ENCODE measurements around the gene HGF.

Gene HGF

GRCh38 chr7:81676813-81677212 is 93.0 kb downstream of the HGF start:
- DNase-seq: no peak

- DNase-seq: no peak
Measured at GRCh38 chr7:81676105-81676811, 93.6 kb downstream of the HGF start.

DNA sequence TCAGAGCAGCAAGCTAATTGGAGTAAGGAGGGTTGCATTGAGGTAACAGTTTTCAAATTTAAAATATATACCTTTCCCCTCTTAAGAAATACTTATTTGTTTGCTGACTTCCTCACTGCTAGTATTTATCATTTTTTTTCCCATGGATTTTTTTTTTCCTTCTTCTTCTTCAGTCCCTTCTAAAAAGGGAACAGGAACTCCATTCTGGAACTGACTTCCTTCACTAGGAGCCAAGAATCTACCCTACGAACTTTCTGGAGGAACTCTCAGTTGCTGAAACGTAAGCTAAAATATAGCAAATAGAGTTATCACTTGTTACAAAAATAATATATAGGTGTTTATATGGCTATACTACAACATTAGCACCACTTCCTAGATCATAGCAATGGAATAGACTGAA is 95.4 kb downstream of the HGF start:
- no peak for DNase-seq

GRCh38 chr7:81672872-81673271 is 97.0 kb downstream of the HGF start:
- no peak for DNase-seq

GRCh38 chr7:81669476-81670105 is 100.3 kb downstream of the HGF start:
- no peak for DNase-seq

DNA sequence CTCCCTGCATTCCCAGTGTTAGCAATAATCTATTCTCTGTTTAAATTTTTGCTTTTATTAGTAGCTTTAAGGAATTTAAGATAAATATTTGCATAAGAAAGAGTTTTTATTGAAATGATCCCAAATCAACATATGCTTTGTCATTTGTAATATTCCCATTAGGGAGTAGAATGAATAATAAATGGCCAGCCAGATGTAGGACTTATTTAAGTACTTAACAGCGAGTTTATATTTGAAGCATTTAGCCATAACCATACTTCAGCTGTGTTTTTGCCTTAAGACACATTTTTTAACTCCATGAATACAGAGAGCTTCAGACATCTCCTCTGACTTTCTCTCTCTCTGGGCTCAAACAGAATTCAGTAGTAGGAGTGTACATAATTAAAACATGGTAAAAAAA is 103.6 kb downstream of the HGF start:
- no peak for DNase-seq

GRCh38 chr7:81665236-81665635 is 104.6 kb downstream of the HGF start:
- no peak for DNase-seq

DNA sequence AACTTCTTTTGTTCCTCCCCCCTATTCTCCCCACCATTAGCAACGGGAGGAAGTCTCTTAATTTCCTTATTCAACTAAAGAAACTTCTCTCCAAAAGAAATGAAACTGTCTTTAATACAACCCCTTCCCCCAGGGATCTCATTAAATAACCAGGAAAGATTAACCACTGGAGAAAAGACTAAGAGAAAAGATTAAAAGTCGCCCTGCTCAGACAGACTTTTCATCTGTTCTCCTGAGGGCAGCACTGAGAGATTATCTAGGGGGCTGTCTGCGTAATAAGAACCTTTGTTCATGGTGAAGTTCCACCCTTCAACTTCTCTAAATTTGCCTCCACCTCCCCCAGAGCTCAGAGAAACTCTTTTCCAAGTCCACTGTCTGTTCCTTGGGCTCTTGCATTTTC is 105.5 kb downstream of the HGF start:
- DNase-seq: no peak

GRCh38 chr7:81662531-81662930 is 107.3 kb downstream of the HGF start:
- no peak for DNase-seq

DNA sequence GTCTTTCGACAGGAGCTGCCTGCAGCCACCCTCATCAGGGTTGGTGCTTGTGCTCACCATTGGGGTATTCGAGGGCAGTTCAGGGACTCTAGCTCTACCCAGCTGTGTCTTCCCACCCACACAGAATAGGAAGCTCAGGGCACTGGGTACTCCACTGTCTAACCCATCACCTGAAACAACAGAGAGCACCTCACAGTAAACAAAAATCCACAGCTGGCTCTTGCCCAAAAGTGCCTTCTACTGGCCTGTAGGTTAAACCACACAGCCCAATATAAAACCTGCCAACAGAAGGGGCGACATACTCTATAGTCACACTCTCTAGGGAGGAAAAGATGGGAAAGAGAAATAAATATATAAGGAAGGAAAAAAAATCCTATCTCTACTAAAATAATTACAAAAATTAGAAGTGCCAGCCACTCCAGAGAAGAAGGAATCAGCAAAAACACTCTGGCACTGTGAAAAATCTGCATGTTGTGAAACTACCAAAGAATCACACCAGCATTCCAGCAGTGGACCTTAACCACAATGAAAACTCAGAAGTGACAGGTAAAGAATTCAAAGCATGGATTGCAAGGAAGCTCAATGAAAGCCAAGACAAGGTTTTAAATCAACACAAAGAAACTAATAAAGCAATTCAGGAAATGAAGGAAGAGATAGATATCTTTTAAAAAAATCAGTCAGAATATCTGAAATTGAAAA is 110.0 kb downstream of the HGF start:
- no peak for DNase-seq

- DNase-seq: no peak
Measured at GRCh38 chr7:81657551-81657950, 112.3 kb downstream of the HGF start.

DNA sequence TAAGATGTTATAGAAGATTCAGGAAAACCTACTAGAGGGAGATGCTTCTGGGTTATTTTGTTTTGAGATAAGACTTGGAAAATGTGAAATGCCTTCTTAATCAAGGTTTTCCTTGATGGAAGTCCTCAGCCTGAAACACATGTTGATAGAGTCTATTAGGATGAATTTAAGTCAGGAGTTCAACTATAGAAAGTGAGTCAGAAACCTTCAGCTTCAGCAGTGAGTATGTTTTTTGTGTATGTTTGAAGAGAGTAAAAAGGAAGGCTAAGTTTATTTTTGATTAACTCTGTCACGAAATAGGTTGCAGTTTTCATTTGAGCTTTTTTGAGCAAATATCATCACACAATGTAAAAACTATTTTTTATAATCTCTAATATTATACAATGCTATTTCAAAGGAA is 114.6 kb downstream of the HGF start:
- no peak for DNase-seq

- no peak for DNase-seq
Measured at GRCh38 chr7:81652225-81652624, 117.6 kb downstream of the HGF start.

Measured in stimulated activated naive CD4-positive, alpha-beta T cell (primary cell).